ENCODE results near the gene ACIN1. TPM values are rescaled to one million over a fixed set of nuclear protein-coding genes. Genes with fewer than 3 reads are reported as not detected.
"Not testable (repeated sequence)": the region's sequence is repeated elsewhere in the genome, so short reads cannot be mapped to it uniquely, and the experiment has no call there.

ACIN1 gene
- total and polyA plus RNA-seq, 2 donors (not counting 1 experiment from before 2014, with no cell fraction given) = 75.1 to 94.0 TPM

GRCh38 chr14:23107620-23108019 is 12.7 kb upstream of the ACIN1 start:
- H3K79me2 ChIP-seq (ENCODE audit: control insufficient read depth, insufficient read depth, low read length); H3K4me3 ChIP-seq (replicated peaks in 1 of 4; ENCODE audit: control extremely low read depth in 1 of 4, insufficient read depth in 1 of 4, low read depth in 3 of 4, low read length in 4 of 4); H3K9me3 ChIP-seq (ENCODE audit: control insufficient read depth, insufficient read depth, low read depth, low read length); H3K27ac ChIP-seq (ENCODE audit: insufficient read depth, low read length); H2AFZ ChIP-seq (ENCODE audit: low read length); H3K36me3 ChIP-seq (ENCODE audit: control insufficient read depth, insufficient read depth, low read length); DNase-seq (ENCODE audit: low read depth in 2 of 2); H3K9ac ChIP-seq (ENCODE audit: insufficient read depth, low read length); H3K4me1 ChIP-seq (ENCODE audit: control insufficient read depth, extremely low read depth, insufficient read depth, low read length); H4K20me1 ChIP-seq (ENCODE audit: control insufficient read depth, extremely low read depth, insufficient read depth, low read length); H3K4me2 ChIP-seq (ENCODE audit: extremely low read depth, insufficient read depth, low read length); H3K27me3 ChIP-seq (ENCODE audit: control insufficient read depth, insufficient read depth, low read length): not testable (repeated sequence)

- Histone ChIP-seq H2AFZ (ENCODE audit: low read length) (no peak overlapping the region), H3K27ac (ENCODE audit: insufficient read depth, low read length) (no peak overlapping the region), H4K20me1 (ENCODE audit: control insufficient read depth, extremely low read depth, insufficient read depth, low read length) (no peaks in the 10 kb centered on the region), H3K36me3 (ENCODE audit: control insufficient read depth, insufficient read depth, low read length) (no peaks in the 10 kb centered on the region), H3K4me1 (ENCODE audit: control insufficient read depth, extremely low read depth, insufficient read depth, low read length) (no peaks in the 10 kb centered on the region), H3K9me3 (ENCODE audit: control insufficient read depth, insufficient read depth, low read depth, low read length) (no peaks in the 10 kb centered on the region), H3K79me2 (ENCODE audit: control insufficient read depth, insufficient read depth, low read length) (no peaks in the 10 kb centered on the region), H3K4me3 (replicated peaks in 1 of 4; ENCODE audit: control extremely low read depth in 1 of 4, insufficient read depth in 1 of 4, low read depth in 3 of 4, low read length in 4 of 4) (no peak overlapping the region), H3K27me3 (ENCODE audit: control insufficient read depth, insufficient read depth, low read length) (no peaks in the 10 kb centered on the region), H3K9ac (ENCODE audit: insufficient read depth, low read length) (no peak overlapping the region), H3K4me2 (ENCODE audit: extremely low read depth, insufficient read depth, low read length) (no peak overlapping the region)
- TF ChIP-seq EZH2 (IDR thresholded peaks at IDR 0.05; ENCODE audit: low read length, missing control alignments) (no peak), CTCF (conservative IDR thresholded peaks at IDR 0.05 in 1 of 2, IDR thresholded peaks at IDR 0.05 in 1 of 2; ENCODE audit: low read depth in 1 of 2, low read length in 2 of 2) (no peak)
- DNase-seq (ENCODE audit: low read depth in 2 of 2) = no peak
Measured at GRCh38 chr14:23106747-23107045, 11.8 kb upstream of the ACIN1 start.

- H3K27me3 ChIP-seq (ENCODE audit: control insufficient read depth, insufficient read depth, low read length) = no peaks in the 10 kb centered on the region
- H3K27ac ChIP-seq (ENCODE audit: insufficient read depth, low read length) = no peak overlapping the region
- no peak for DNase-seq (ENCODE audit: low read depth in 2 of 2)
- H2AFZ ChIP-seq (ENCODE audit: low read length) = no peak overlapping the region
- no peaks in the 10 kb centered on the region for H3K4me1 ChIP-seq (ENCODE audit: control insufficient read depth, extremely low read depth, insufficient read depth, low read length)
- TF ChIP-seq CTCF (conservative IDR thresholded peaks at IDR 0.05 in 1 of 2, IDR thresholded peaks at IDR 0.05 in 1 of 2; ENCODE audit: low read depth in 1 of 2, low read length in 2 of 2) (no peak), EZH2 (IDR thresholded peaks at IDR 0.05; ENCODE audit: low read length, missing control alignments) (no peak)
- no peak overlapping the region for H3K4me2 ChIP-seq (ENCODE audit: extremely low read depth, insufficient read depth, low read length)
- H3K9me3 ChIP-seq (ENCODE audit: control insufficient read depth, insufficient read depth, low read depth, low read length) = no peaks in the 10 kb centered on the region
- H3K36me3 ChIP-seq (ENCODE audit: control insufficient read depth, insufficient read depth, low read length) = no peaks in the 10 kb centered on the region
- H4K20me1 ChIP-seq (ENCODE audit: control insufficient read depth, extremely low read depth, insufficient read depth, low read length) = no peaks in the 10 kb centered on the region
- no peak overlapping the region for H3K9ac ChIP-seq (ENCODE audit: insufficient read depth, low read length)
- no peaks in the 10 kb centered on the region for H3K79me2 ChIP-seq (ENCODE audit: control insufficient read depth, insufficient read depth, low read length)
- H3K4me3 ChIP-seq (replicated peaks in 1 of 4; ENCODE audit: control extremely low read depth in 1 of 4, insufficient read depth in 1 of 4, low read depth in 3 of 4, low read length in 4 of 4) = no peak overlapping the region
Measured at GRCh38 chr14:23105348-23105824, 10.4 kb upstream of the ACIN1 start.

Measured in fibroblast of lung (primary cell).